Ramos (cell line): ENCODE results near the gene FKBP14.
"Not testable (repeated sequence)": the region's sequence is repeated elsewhere in the genome, so short reads cannot be mapped to it uniquely, and the experiment has no call there.

Source experiments
- in situ Hi-C: fragments of 300-500 bp; cut with MboI; formaldehyde crosslinking; loops from one replicate; pipeline ENCODE4 v1.14.3; 2022; ENCODE audit warnings: low sequenced_read_pairs; ENCODE audit not compliant: unreplicated experiment

FKBP14 gene

DNA sequence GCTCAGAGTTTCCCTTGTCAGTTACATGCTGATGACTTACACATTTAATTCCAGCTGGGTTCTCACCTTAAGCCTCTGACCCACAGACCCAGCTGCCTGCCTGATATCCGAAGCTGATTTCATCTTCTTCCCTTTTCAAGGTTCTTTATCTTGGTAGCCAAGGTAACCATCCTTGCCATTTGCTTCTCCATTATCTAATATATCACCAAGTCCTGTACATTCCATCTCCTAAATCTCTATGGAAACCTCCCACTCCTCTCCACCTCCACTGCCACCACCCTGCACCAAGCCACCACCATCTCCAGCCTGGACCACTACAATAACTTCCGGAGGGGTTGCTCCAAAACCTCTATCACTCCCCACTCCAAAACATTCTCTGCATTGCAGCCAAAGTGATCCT lies 56.8 kb downstream of the FKBP14 start:
- in situ Hi-C loops = no loop called here

DNA sequence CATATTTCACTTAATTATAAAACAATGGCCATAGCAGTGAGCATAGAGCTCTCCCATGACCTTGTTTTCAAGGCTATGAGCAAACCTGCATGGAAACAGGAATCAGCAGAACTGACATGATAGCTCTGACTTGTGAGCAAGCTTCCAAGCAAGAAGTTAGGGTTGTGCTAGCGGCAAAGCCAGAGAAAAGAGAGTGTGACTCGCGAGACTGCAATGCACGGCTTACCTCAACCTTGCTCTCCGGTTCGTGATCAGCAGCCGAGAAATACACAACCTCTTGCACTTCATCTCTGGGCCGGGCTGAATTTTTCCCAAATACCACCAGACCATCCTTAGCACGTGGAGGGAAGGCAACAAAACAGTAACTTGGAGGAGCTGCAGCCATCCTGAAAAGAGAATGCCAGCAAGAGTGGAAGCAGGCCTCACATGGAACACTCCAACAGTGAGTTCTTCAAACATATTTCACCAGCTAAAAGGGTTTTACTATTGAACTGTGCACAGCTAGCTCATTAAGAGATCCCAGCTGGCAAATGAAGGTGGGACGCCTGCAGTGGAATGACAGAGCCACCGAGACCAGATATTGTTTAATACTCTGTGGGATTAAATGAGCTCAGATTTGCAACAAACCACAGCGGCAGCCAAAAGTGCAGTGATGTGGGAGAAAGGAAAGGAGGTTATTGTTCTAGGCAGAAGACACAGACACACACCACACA lies 57.7 kb downstream of the FKBP14 start:
- in situ Hi-C loops = no loop called here

DNA sequence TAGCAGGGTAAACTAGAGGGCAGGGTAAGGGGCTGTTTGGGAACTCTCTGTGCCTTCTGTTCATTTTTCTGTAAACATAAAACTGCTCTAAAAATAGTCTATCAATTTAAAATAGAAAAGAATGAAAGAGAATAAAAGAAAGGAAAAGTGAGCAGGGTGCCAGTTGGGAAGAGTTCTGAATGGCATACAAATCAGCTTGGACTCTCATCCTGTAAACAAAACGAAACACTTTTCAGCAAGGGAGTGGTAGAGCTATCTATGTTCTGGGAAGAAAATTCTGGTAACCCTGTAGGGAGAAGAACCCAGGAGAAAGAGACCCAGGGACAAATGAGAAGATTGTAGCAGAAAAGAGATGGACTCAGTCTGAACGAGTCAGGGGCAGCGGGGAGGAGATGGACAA lies 61.5 kb downstream of the FKBP14 start:
- in situ Hi-C loops = no loop called here

DNA sequence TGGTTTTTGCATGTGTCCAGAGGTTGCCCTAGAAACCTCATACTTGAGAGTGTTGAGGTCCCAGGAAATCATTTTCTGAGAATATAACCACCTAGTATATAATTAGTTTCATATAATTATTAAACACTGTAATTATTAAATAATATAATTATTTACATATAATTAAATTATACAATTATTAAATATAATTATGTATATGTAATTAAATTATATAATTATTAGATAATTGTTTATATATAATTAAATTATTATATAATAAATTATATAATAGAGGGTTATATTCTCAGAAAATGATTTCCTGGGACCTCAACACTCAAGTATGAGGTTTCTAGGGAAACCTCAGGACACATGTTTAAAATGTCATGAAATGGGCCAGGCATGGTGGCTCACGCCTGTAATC lies 64.5 kb downstream of the FKBP14 start:
- in situ Hi-C loops = no loop called here

DNA sequence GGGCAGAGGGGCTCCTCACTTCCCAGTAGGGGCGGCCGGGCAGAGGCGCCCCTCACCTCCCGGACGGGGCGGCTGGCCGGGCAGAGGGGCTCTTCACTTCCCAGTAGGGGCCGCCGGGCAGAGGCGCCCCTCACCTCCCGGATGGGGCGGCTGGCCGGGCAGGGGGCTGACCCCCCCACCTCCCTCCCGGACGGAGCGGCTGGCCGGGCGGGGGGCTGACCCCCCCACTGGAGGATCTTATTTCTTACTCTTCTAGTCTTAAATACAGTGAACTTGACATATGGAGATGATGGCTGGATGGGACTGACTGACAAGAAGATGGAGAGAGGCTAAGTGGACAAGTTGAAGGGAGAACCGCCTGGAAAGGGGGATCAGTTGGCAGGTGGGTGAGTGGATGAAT lies 64.9 kb downstream of the FKBP14 start:
- in situ Hi-C loops = not testable (repeated sequence)
